Esophagus muscularis mucosa (tissue), 4 donors: Measurements from ENCODE around the gene DCLK2. TPM values are rescaled to one million over a fixed set of nuclear protein-coding genes. Genes with fewer than 3 reads are reported as not detected.

ENCODE experiments used
- DNase-seq: peaks from one replicate; pipeline ENCODE4 v3.0.0-alpha.2; 2017; ENCODE audit errors: extremely low spot score
- H3K27ac ChIP-seq, 4 donors: fragments of 200-600 bp; sonication (generic); replicated peaks in 1 of 4; 1 replicate in 3 of 4; 2 replicates in 1 of 4; pipeline ENCODE4 v1.5.1; 2016 to 2019; ENCODE audit warnings: mild to moderate bottlenecking in 1 of 4
- H3K27me3 ChIP-seq, 4 donors: fragments of 200-600 bp; sonication (generic); one replicate each; pipeline versions ENCODE4 v1.5.1 to v1.6.0; 2016 to 2019
- H3K36me3 ChIP-seq, 4 donors: fragments of 200-600 bp; sonication (generic); one replicate each; pipeline ENCODE4 v1.5.1; 2016 to 2019
- H3K4me1 ChIP-seq, 4 donors: fragments of 200-600 bp; sonication (generic); one replicate each; pipeline ENCODE4 v1.5.1; 2016 to 2019
- H3K4me3 ChIP-seq, 4 donors: fragments of 200-600 bp; sonication (generic); 1 replicate in 2 of 4; 2 replicates in 2 of 4; pipeline ENCODE4 v1.5.1; 2016 to 2019; ENCODE audit warnings: mild to moderate bottlenecking in 4 of 4, moderate library complexity in 1 of 4
- H3K9me3 ChIP-seq, 4 donors: fragments of 200-600 bp; sonication (generic); 1 replicate in 3 of 4; 2 replicates in 1 of 4; pipeline ENCODE4 v1.5.1; 2016 to 2019
- EP300 ChIP-seq: sonication (generic); formaldehyde crosslinking; IDR thresholded peaks from one replicate; pipeline ENCODE4 v1.6.1; 2017; ENCODE audit warnings: antibody characterized with exemption
- POLR2A ChIP-seq: fragments of 450-650 bp; IDR thresholded peaks from one replicate; pipeline ENCODE4 v1.6.1; 2017; ENCODE audit warnings: antibody characterized with exemption, moderate library complexity, mild to moderate bottlenecking, low read depth
- POLR2AphosphoS5 ChIP-seq, 2 donors: sonication (generic); formaldehyde crosslinking; IDR thresholded peaks; one replicate each; pipeline ENCODE4 v1.6.1; 2017; ENCODE audit warnings: antibody characterized with exemption in 2 of 2
- WGBS: methylation state at CpG from one replicate; pipeline ENCODE4 v1.1.5; 2018; 5-methylcytosine and 5-hydroxymethylcytosine counted together
- intact Hi-C: fragments of 100-400 bp; cut with DNase I; formaldehyde crosslinking; loops from one replicate; pipeline ENCODE4 v1.15.1; 2023
- total RNA-seq, 4 donors: library from RNA; depleted of rRNA; stranded (reverse); fragments of >200 nt; gene quantifications; one replicate each; pipeline versions ENCODE4 v1.1.0 to v1.2.1, GENCODE V29; 2016
- TF ChIP-seq, protein P1 (sequence below), 3 experiments: fragments of 200-600 bp in 2 of 3; fragments of 450-650 bp in 1 of 3; sonication (generic) in 2 of 3; IDR thresholded peaks; one replicate each; pipeline ENCODE4 v1.5.1; 2017 to 2019; ENCODE audit warnings: antibody characterized with exemption in 3 of 3, mild to moderate bottlenecking in 2 of 3, moderate library complexity in 1 of 3

DCLK2 gene
- total RNA-seq, 4 donors from 2014 or later: 15.4 to 29.3 (median 19.3) TPM

DNA sequence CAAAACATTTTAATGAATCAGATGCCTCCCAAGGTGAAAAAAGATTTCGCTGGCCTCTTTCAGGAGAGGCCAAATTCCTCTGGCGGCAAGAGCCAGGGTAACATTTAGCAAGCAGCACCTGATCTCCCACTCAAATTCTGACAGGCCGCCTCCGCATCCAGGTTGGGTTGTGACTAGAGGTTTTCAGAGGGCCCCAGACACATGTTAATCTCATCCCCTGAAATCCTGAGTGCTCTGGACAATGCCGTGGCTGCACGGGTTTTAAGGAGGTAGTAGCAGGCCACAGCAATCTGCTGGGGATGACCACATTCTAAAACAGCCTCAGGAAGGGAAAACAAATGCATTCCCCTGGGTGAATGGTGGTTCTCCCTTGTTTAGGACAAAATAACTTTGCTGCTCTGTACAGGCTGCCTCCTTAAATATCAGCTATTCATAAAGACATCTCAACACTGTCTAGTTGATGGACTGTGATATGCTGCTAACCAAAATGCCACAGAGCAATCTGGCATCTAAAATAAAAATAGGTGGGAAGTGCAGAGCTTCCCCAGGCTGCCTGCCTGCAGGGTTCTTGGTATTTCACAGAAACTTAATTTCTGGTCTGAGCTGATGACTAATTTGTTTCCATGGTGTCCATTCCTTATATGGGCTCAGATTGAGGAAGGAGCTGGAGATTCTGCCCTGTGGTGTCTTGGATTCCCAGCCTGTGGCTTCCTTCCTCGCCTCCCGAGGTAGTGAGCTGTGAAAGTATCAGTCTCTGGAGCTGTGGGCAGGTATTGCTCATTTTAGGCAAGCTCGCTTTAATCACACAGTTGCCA is 202.0 kb downstream of the DCLK2 start:
- no peak for TF ChIP-seq POLR2A
- no peak for TF ChIP-seq EP300
- TF ChIP-seq, protein P1, sequence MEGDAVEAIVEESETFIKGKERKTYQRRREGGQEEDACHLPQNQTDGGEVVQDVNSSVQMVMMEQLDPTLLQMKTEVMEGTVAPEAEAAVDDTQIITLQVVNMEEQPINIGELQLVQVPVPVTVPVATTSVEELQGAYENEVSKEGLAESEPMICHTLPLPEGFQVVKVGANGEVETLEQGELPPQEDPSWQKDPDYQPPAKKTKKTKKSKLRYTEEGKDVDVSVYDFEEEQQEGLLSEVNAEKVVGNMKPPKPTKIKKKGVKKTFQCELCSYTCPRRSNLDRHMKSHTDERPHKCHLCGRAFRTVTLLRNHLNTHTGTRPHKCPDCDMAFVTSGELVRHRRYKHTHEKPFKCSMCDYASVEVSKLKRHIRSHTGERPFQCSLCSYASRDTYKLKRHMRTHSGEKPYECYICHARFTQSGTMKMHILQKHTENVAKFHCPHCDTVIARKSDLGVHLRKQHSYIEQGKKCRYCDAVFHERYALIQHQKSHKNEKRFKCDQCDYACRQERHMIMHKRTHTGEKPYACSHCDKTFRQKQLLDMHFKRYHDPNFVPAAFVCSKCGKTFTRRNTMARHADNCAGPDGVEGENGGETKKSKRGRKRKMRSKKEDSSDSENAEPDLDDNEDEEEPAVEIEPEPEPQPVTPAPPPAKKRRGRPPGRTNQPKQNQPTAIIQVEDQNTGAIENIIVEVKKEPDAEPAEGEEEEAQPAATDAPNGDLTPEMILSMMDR (IDR thresholded peaks at IDR 0.05): no peak
- no peak for TF ChIP-seq POLR2AphosphoS5 (IDR thresholded peaks at IDR 0.05)
- intact Hi-C loops: no loop called here
- Histone ChIP-seq H3K4me3 (no peak overlapping the region), H3K27ac (peak overlapping the region; percentile 10 to 65 (median 54)), H3K9me3 (no peaks in the 10 kb centered on the region), H3K4me1 (peaks cover 0 to 13% (median 12%) of the 10 kb centered on the region in 4 donors), H3K36me3 (peaks cover 0 to 28% (median 12%) of the 10 kb centered on the region in 4 donors), H3K27me3 (no peaks in the 10 kb centered on the region)
- WGBS: 43% methylated on average over 9 of the region's 9 CpGs
- DNase-seq: no peak

DNA sequence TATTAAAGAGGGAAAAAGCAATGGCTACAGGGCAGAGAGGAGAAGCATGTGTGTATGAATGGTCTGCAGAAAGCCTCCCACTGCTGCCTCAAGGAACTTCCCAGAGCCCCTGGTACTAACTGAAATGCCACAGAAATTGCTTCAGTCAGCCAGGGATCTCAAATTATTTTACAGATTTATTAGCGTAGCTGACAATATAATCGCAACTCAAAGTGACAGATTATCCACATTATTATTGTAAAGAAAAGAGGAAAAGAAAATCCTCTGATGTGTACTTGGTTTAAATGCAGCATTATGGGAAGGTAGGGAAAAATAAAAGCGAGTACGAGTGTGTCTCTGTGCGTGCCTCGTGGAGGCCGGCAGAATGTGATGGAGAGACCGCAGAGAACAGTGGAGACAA is 202.7 kb downstream of the DCLK2 start:
- Histone ChIP-seq H3K27me3 (no peaks in the 10 kb centered on the region), H3K36me3 (peaks cover 0 to 30% (median 14%) of the 10 kb centered on the region in 4 donors), H3K9me3 (no peaks in the 10 kb centered on the region), H3K4me1 (peaks cover 0 to 13% (median 12%) of the 10 kb centered on the region in 4 donors), H3K4me3 (no peak overlapping the region), H3K27ac (peak overlapping the region in 3 of 4 donors; percentile 10 to 65 (median 61))
- no peak for DNase-seq
- intact Hi-C loops: no loop called here
- TF ChIP-seq POLR2A (no peak), EP300 (no peak), POLR2AphosphoS5 (IDR thresholded peaks at IDR 0.05) (no peak)
- TF ChIP-seq, protein P1 (IDR thresholded peaks at IDR 0.05): no peak
- 96% methylated on average over 8 of the region's 8 CpGs for WGBS

DNA sequence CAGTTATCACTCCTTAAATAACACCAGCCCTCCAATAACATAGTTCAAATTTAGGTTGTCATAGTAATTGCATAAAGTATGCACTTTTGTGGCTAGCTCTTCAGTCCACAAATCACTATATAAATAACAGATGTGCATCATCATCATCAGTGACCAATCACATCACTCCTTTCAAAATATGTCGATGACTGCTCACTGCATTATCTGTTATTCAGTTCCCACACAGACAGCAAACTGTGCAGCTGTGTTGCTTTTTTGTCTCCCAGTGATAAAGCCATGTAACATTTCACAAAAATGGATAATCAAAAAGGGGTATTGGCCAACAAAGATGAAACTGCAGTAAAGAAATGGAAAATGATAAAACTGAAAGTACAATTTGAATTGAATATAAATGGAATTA is 205.4 kb downstream of the DCLK2 start:
- 72% methylated on average over 1 of the region's 1 CpG for WGBS
- no peaks in the 10 kb centered on the region for H3K27me3 ChIP-seq
- peaks cover 0 to 20% (median 8%) of the 10 kb centered on the region in 4 donors for H3K36me3 ChIP-seq
- no peak overlapping the region for H3K27ac ChIP-seq
- TF ChIP-seq EP300 (no peak), POLR2A (no peak), POLR2AphosphoS5 (IDR thresholded peaks at IDR 0.05) (no peak)
- TF ChIP-seq, protein P1 (IDR thresholded peaks at IDR 0.05): no peak
- peaks cover 0 to 13% (median 12%) of the 10 kb centered on the region in 4 donors for H3K4me1 ChIP-seq
- DNase-seq: no peak
- H3K9me3 ChIP-seq: no peaks in the 10 kb centered on the region
- H3K4me3 ChIP-seq: no peak overlapping the region
- intact Hi-C loops: no loop called here

DNA sequence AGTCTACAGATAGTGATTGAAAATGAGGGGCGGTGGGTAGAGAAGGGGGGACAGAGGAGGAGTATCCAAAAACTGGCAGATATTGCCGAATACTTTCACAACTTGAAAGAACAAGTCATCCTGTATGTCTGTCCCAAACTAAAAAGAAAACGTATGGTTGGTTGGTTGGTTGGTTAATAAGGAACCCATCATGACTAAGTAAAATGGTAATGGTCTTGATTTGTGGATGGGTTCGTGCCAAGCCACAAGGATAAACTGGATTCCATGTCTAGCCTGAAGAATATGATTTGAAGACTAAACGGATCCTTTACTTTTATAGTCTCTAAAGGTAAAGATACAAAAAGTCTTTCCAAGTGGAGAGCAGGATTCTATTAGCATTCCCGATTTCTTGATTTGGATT is 208.4 kb downstream of the DCLK2 start:
- intact Hi-C loops: no loop called here
- H3K4me3 ChIP-seq: no peak overlapping the region

More for the DNA sequence above, 208.4 kb downstream of the DCLK2 start:
- H3K9me3 ChIP-seq: no peaks in the 10 kb centered on the region
- no peaks in the 10 kb centered on the region for H3K27me3 ChIP-seq
- H3K4me1 ChIP-seq: no peaks in the 10 kb centered on the region
- H3K36me3 ChIP-seq: peaks cover 0 to 17% (median 7%) of the 10 kb centered on the region in 4 donors
- WGBS: 86% methylated on average over 6 of the region's 6 CpGs
- no peak for DNase-seq
- no peak overlapping the region for H3K27ac ChIP-seq
- no peak for TF ChIP-seq EP300
- no peak for TF ChIP-seq POLR2A
- TF ChIP-seq, protein P1 (IDR thresholded peaks at IDR 0.05): no peak
- TF ChIP-seq POLR2AphosphoS5 (IDR thresholded peaks at IDR 0.05): no peak
